ENCODE measurements around the gene DEFB127. TPM values are rescaled to one million over a fixed set of nuclear protein-coding genes. Genes with fewer than 3 reads are reported as not detected.

The DEFB127 gene
- total and polyA plus RNA-seq, 2 of the 4 experiments (the other 2 are of a cell fraction), result not detected

GRCh38 chr20:164618-165017 lies 7.4 kb downstream of the DEFB127 start:
- H3K14ac ChIP-seq (replicated peaks; ENCODE audit: low read depth, low read length), result no peak overlapping the region
- CTCF ChIA-PET, result no interaction called here

More at GRCh38 chr20:164618-165017, 7.4 kb downstream of the DEFB127 start:
- Histone ChIP-seq H2BK5ac (ENCODE audit: low read depth, low read length, poor library complexity, severe bottlenecking) (no peak overlapping the region), H3K4me2 (ENCODE audit: low read depth, low read length) (no peak overlapping the region), H3K4me1 (ENCODE audit: control insufficient read depth, insufficient read depth, low read length) (no peaks in the 10 kb centered on the region), H3K9me1 (ENCODE audit: insufficient read depth, low read length) (no peaks in the 10 kb centered on the region), H3K9ac (ENCODE audit: low read depth, low read length) (no peak overlapping the region), H2BK20ac (ENCODE audit: low read depth, low read length) (no peak overlapping the region), H2BK120ac (ENCODE audit: low read depth, low read length) (no peak overlapping the region), H2AFZ (replicated peaks; ENCODE audit: low read length, poor library complexity) (no peak overlapping the region), H2AK9ac (replicated peaks; ENCODE audit: low read depth, low read length, poor library complexity) (no peak overlapping the region), H2BK15ac (ENCODE audit: low read depth, low read length) (no peak overlapping the region), H4K91ac (ENCODE audit: insufficient read depth, low read depth, low read length) (no peak overlapping the region), H2AK5ac (ENCODE audit: low read depth, low read length) (no peak overlapping the region), H3K56ac (ENCODE audit: extremely low read depth, insufficient read depth, low read length) (no peak overlapping the region), H3K27me3 (ENCODE audit: control insufficient read depth, insufficient read depth, low read length) (no peaks in the 10 kb centered on the region), H3K4ac (ENCODE audit: low read depth, low read length) (no peak overlapping the region), H3K18ac (ENCODE audit: low read depth, low read length) (no peak overlapping the region), H3K23ac (ENCODE audit: low read depth, low read length) (no peak overlapping the region), H3K4me3 (ENCODE audit: insufficient read depth, low read depth, low read length) (no peak overlapping the region), H3K36me3 (ENCODE audit: control insufficient read depth, insufficient read depth, low read length) (no peaks in the 10 kb centered on the region), H3K27ac (ENCODE audit: insufficient read depth, low read length) (no peak overlapping the region), H4K5ac (ENCODE audit: low read depth, low read length) (no peak overlapping the region), H4K20me1 (ENCODE audit: insufficient read depth, low read length) (no peaks in the 10 kb centered on the region), H4K8ac (ENCODE audit: low read depth in 2 of 2, low read length in 2 of 2) (no peak overlapping the region), H3K79me1 (ENCODE audit: low read depth in 1 of 2, low read length in 2 of 2) (no peaks in the 10 kb centered on the region), H3K9me3 (ENCODE audit: control insufficient read depth, insufficient read depth, low read length) (no peaks in the 10 kb centered on the region)
- BruUV-seq (replicated peaks), result no TSS peak
- no CpG with 5 or more reads among the region's 3 CpGs for WGBS, 2 experiments (ENCODE audit: extremely low coverage in 2 of 2, insufficient read length in 1 of 2)
- TF ChIP-seq SMC3 (IDR thresholded peaks at IDR 0.05; ENCODE audit: low read depth, low read length) (no peak), FOS (IDR thresholded peaks at IDR 0.05; ENCODE audit: low read depth, low read length) (no peak), MXI1 (IDR thresholded peaks at IDR 0.05; ENCODE audit: borderline replicate concordance, low read depth, low read length) (no peak)
- POLR2A ChIA-PET (ENCODE audit: unreplicated experiment), result interaction anchor here (0.7 kb wide), 1 partner anchor 60 kb away, joined by 5 read pairs; no protein-coding TSS in a partner anchor
- intact Hi-C loops (cut with micrococcal nuclease), result no loop called here
- in situ Hi-C loops (cut with MboI; ENCODE audit: low sequenced_read_pairs), result no loop called here
- no peak for ATAC-seq (ENCODE audit: low read depth)
- DNase-seq, result no peak
- dilution Hi-C loops (cut with HindIII; ENCODE audit: low sequenced_read_pairs, unreplicated experiment), result no loop called here
